HEK293 (cell line): Measurements from ENCODE around the gene MAGI1.

Experiments used
- CTCF ChIA-PET: fragments of 350-600 bp; formaldehyde crosslinking; extraction: SDS; loops from one replicate; lab custom pipeline; 2021; ENCODE audit warnings: antibody characterized with exemption; lab: Yijun Ruan, JAX
- POLR2A ChIA-PET: fragments of 300-600 bp; formaldehyde crosslinking; extraction: SDS; loops from one replicate; lab custom pipeline; 2020; ENCODE audit warnings: antibody characterized with exemption, inconsistent platforms; lab: Yijun Ruan, JAX
- H3K27ac ChIP-seq: fragments of 200-500 bp; sonication (Bioruptor generic); 2 replicates; pipeline ENCODE4 v1.5.1; 2014; ENCODE audit warnings: low read depth, low read length, control low read depth, inconsistent platforms; ENCODE audit errors: extremely low read depth
- H3K36me3 ChIP-seq, 2 experiments: fragments of 200-500 bp in 1 of 2; sonication (Bioruptor generic) in 1 of 2; 1 replicate in 1 of 2; 2 replicates in 1 of 2; pipeline ENCODE4 v1.5.1; 2014 to 2017; ENCODE audit warnings: inconsistent platforms in 2 of 2, low read length in 2 of 2; ENCODE audit not compliant: control insufficient read depth in 2 of 2, insufficient read depth in 1 of 2
- H3K4me1 ChIP-seq: fragments of 200-500 bp; sonication (Bioruptor generic); 2 replicates; pipeline ENCODE4 v1.5.1; 2014; ENCODE audit warnings: mild to moderate bottlenecking, low read length, inconsistent platforms; ENCODE audit not compliant: control insufficient read depth, insufficient read depth
- H3K4me3 ChIP-seq: 2 replicates; pipeline ENCODE4 v1.5.1; 2011; ENCODE audit warnings: low read depth, mild to moderate bottlenecking, control low read depth, low read length, moderate library complexity
- H3K9me3 ChIP-seq: fragments of 200-500 bp; sonication (Bioruptor generic); 2 replicates; pipeline ENCODE4 v1.5.1; 2014; ENCODE audit warnings: low read depth, low read length, inconsistent platforms; ENCODE audit not compliant: control insufficient read depth, insufficient read depth
- GFI1B ChIP-seq: fragments of 450-650 bp; formaldehyde crosslinking; IDR thresholded peaks from 2 replicates; pipeline ENCODE4 v1.5.1; 2016; ENCODE audit warnings: missing biosample characterization, missing genetic modification characterization
- GLIS1 ChIP-seq: fragments of 450-650 bp; formaldehyde crosslinking; IDR thresholded peaks from 2 replicates; pipeline ENCODE4 v1.5.1; 2016; ENCODE audit warnings: missing biosample characterization, missing genetic modification characterization
- KLF10 ChIP-seq: fragments of 450-650 bp; IDR thresholded peaks from 2 replicates; pipeline ENCODE4 v1.5.1; 2018; ENCODE audit warnings: missing biosample characterization, mild to moderate bottlenecking, missing genetic modification characterization
- SP2 ChIP-seq: fragments of 450-650 bp; formaldehyde crosslinking; IDR thresholded peaks from 2 replicates; pipeline ENCODE4 v1.5.1; 2016; ENCODE audit warnings: missing biosample characterization, missing genetic modification characterization
- WT1 ChIP-seq: fragments of 450-650 bp; formaldehyde crosslinking; IDR thresholded peaks from 2 replicates; pipeline ENCODE4 v1.5.1; 2016; ENCODE audit warnings: missing biosample characterization, missing genetic modification characterization
- ZBTB1 ChIP-seq: fragments of 450-650 bp; formaldehyde crosslinking; IDR thresholded peaks from 2 replicates; pipeline ENCODE4 v1.5.1; 2016; ENCODE audit warnings: missing biosample characterization, missing genetic modification characterization
- ZNF138 ChIP-seq: fragments of 450-650 bp; formaldehyde crosslinking; IDR thresholded peaks from 2 replicates; pipeline ENCODE4 v1.5.1; 2016; ENCODE audit warnings: missing biosample characterization, missing genetic modification characterization, borderline replicate concordance
- ZNF16 ChIP-seq: fragments of 450-650 bp; formaldehyde crosslinking; IDR thresholded peaks from 2 replicates; pipeline ENCODE4 v1.5.1; 2016; ENCODE audit warnings: low read depth, missing biosample characterization, missing genetic modification characterization
- ZNF239 ChIP-seq: fragments of 450-650 bp; formaldehyde crosslinking; IDR thresholded peaks from 2 replicates; pipeline ENCODE4 v1.5.1; 2016; ENCODE audit warnings: missing biosample characterization, missing genetic modification characterization
- ZNF24 ChIP-seq: fragments of 450-650 bp; formaldehyde crosslinking; IDR thresholded peaks from 2 replicates; pipeline ENCODE4 v1.5.1; 2016; ENCODE audit warnings: missing biosample characterization, missing genetic modification characterization
- ZNF266 ChIP-seq: fragments of 450-650 bp; formaldehyde crosslinking; IDR thresholded peaks from 2 replicates; pipeline ENCODE4 v1.5.1; 2016; ENCODE audit warnings: missing biosample characterization, missing genetic modification characterization, low read depth
- ZNF311 ChIP-seq: fragments of 450-650 bp; formaldehyde crosslinking; IDR thresholded peaks from 2 replicates; pipeline ENCODE4 v1.5.1; 2017; ENCODE audit warnings: missing biosample characterization, missing genetic modification characterization, borderline replicate concordance
- ZNF366 ChIP-seq: fragments of 450-650 bp; formaldehyde crosslinking; conservative IDR thresholded peaks from 2 replicates; pipeline ENCODE4 v1.5.1; 2016; ENCODE audit warnings: missing biosample characterization, missing genetic modification characterization
- ZNF423 ChIP-seq: fragments of 450-650 bp; formaldehyde crosslinking; IDR thresholded peaks from 2 replicates; pipeline ENCODE4 v1.5.1; 2016; ENCODE audit warnings: missing biosample characterization, missing genetic modification characterization
- ZNF433 ChIP-seq: fragments of 450-650 bp; formaldehyde crosslinking; IDR thresholded peaks from 2 replicates; pipeline ENCODE4 v1.5.1; 2016; ENCODE audit warnings: missing biosample characterization, missing genetic modification characterization, low read depth
- ZNF596 ChIP-seq: fragments of 450-650 bp; IDR thresholded peaks from 2 replicates; pipeline ENCODE4 v1.5.0; 2018; ENCODE audit warnings: missing biosample characterization, mild to moderate bottlenecking, missing genetic modification characterization, moderate library complexity
- ZSCAN16 ChIP-seq: fragments of 450-650 bp; formaldehyde crosslinking; IDR thresholded peaks from 2 replicates; pipeline ENCODE4 v1.5.1; 2016; ENCODE audit warnings: missing biosample characterization, missing genetic modification characterization
- ZSCAN23 ChIP-seq: fragments of 450-650 bp; formaldehyde crosslinking; IDR thresholded peaks from 2 replicates; pipeline ENCODE4 v1.5.1; 2016; ENCODE audit warnings: missing biosample characterization, missing genetic modification characterization
- ZXDB ChIP-seq: fragments of 450-650 bp; formaldehyde crosslinking; IDR thresholded peaks from 2 replicates; pipeline ENCODE4 v1.5.1; 2016; ENCODE audit warnings: missing biosample characterization, missing genetic modification characterization
- TF ChIP-seq, protein P1 (sequence below): fragments of 450-650 bp; formaldehyde crosslinking; IDR thresholded peaks from 2 replicates; pipeline ENCODE4 v1.5.1; 2016; ENCODE audit warnings: missing biosample characterization, missing genetic modification characterization, borderline replicate concordance
- TF ChIP-seq, protein P2 (sequence below): fragments of 450-650 bp; formaldehyde crosslinking; IDR thresholded peaks from 2 replicates; pipeline ENCODE4 v1.5.1; 2016; ENCODE audit warnings: missing biosample characterization, missing genetic modification characterization, borderline replicate concordance
- TF ChIP-seq, protein P3 (sequence below): fragments of 450-650 bp; formaldehyde crosslinking; IDR thresholded peaks from 2 replicates; pipeline ENCODE4 v1.5.1; 2016; ENCODE audit warnings: missing biosample characterization, missing genetic modification characterization
- TF ChIP-seq, protein P4 (sequence below): fragments of 450-650 bp; formaldehyde crosslinking; IDR thresholded peaks from 2 replicates; pipeline ENCODE4 v1.5.1; 2016; ENCODE audit warnings: missing biosample characterization, missing genetic modification characterization

The MAGI1 gene

DNA sequence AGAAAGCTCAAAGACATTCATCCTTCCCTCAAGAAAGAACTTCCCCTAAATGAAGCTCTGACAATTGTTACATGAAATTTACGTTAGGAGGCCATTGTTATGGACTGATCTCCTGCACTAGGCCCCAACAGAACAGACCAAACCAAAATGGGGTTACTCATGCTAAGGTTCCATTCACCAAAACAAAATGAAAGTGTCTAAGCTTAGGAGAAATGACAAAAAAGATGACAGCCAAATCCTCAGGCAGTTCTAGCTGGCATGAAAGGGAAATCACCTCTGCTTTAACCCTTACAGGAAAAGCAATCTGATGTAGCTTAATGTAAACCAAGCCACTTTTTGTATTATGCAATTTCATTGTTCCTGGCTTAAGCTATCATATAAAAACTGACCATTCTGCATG is 271.2 kb downstream of the MAGI1 start (continued):
- TF ChIP-seq, protein P1, sequence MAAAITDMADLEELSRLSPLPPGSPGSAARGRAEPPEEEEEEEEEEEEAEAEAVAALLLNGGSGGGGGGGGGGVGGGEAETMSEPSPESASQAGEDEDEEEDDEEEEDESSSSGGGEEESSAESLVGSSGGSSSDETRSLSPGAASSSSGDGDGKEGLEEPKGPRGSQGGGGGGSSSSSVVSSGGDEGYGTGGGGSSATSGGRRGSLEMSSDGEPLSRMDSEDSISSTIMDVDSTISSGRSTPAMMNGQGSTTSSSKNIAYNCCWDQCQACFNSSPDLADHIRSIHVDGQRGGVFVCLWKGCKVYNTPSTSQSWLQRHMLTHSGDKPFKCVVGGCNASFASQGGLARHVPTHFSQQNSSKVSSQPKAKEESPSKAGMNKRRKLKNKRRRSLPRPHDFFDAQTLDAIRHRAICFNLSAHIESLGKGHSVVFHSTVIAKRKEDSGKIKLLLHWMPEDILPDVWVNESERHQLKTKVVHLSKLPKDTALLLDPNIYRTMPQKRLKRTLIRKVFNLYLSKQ: no peak
- TF ChIP-seq ZXDB (tag by site-specific recombination): no peak
- TF ChIP-seq, protein P2, sequence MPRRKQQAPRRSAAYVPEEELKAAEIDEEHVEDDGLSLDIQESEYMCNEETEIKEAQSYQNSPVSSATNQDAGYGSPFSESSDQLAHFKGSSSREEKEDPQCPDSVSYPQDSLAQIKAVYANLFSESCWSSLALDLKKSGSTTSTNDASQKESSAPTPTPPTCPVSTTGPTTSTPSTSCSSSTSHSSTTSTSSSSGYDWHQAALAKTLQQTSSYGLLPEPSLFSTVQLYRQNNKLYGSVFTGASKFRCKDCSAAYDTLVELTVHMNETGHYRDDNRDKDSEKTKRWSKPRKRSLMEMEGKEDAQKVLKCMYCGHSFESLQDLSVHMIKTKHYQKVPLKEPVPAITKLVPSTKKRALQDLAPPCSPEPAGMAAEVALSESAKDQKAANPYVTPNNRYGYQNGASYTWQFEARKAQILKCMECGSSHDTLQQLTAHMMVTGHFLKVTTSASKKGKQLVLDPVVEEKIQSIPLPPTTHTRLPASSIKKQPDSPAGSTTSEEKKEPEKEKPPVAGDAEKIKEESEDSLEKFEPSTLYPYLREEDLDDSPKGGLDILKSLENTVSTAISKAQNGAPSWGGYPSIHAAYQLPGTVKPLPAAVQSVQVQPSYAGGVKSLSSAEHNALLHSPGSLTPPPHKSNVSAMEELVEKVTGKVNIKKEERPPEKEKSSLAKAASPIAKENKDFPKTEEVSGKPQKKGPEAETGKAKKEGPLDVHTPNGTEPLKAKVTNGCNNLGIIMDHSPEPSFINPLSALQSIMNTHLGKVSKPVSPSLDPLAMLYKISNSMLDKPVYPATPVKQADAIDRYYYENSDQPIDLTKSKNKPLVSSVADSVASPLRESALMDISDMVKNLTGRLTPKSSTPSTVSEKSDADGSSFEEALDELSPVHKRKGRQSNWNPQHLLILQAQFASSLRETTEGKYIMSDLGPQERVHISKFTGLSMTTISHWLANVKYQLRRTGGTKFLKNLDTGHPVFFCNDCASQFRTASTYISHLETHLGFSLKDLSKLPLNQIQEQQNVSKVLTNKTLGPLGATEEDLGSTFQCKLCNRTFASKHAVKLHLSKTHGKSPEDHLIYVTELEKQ (tag by site-specific recombination): no peak
- no peak for TF ChIP-seq KLF10 (tag by site-specific recombination)
- TF ChIP-seq ZNF596 (tag by site-specific recombination): no peak
- TF ChIP-seq, all 188 proteins: peak for 0

DNA sequence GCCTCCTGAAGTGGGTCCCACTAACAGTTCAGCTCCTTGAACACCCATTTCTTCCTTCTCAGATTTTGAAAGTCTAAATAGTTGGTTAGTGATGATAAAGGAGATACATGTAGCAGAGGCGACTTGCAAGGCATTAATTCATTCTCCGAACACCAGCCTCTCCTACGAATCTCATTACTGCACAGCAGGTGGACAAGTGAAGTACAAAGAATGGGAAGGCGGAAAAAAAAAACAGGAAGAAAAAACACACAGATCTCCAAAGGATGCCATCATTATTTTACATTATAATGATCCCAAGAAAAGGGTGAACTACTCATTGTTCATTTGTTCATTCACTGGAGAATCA is 276.5 kb downstream of the MAGI1 start:
- H3K4me3 ChIP-seq: no peak overlapping the region
- H3K4me1 ChIP-seq: no peaks in the 10 kb centered on the region
- ChIA-PET CTCF (no interaction called here), POLR2A (no interaction called here)
- H3K9me3 ChIP-seq: no peaks in the 10 kb centered on the region
- no peak for TF ChIP-seq GLIS1 (tag by site-specific recombination)
- TF ChIP-seq, protein P3, sequence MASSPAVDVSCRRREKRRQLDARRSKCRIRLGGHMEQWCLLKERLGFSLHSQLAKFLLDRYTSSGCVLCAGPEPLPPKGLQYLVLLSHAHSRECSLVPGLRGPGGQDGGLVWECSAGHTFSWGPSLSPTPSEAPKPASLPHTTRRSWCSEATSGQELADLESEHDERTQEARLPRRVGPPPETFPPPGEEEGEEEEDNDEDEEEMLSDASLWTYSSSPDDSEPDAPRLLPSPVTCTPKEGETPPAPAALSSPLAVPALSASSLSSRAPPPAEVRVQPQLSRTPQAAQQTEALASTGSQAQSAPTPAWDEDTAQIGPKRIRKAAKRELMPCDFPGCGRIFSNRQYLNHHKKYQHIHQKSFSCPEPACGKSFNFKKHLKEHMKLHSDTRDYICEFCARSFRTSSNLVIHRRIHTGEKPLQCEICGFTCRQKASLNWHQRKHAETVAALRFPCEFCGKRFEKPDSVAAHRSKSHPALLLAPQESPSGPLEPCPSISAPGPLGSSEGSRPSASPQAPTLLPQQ: no peak
- no peak for TF ChIP-seq ZNF239 (tag by site-specific recombination)
- TF ChIP-seq ZNF433 (tag by site-specific recombination): no peak
- no peak for TF ChIP-seq ZSCAN16
- no peak overlapping the region for H3K27ac ChIP-seq
- no peaks in the 10 kb centered on the region for H3K36me3 ChIP-seq

DNA sequence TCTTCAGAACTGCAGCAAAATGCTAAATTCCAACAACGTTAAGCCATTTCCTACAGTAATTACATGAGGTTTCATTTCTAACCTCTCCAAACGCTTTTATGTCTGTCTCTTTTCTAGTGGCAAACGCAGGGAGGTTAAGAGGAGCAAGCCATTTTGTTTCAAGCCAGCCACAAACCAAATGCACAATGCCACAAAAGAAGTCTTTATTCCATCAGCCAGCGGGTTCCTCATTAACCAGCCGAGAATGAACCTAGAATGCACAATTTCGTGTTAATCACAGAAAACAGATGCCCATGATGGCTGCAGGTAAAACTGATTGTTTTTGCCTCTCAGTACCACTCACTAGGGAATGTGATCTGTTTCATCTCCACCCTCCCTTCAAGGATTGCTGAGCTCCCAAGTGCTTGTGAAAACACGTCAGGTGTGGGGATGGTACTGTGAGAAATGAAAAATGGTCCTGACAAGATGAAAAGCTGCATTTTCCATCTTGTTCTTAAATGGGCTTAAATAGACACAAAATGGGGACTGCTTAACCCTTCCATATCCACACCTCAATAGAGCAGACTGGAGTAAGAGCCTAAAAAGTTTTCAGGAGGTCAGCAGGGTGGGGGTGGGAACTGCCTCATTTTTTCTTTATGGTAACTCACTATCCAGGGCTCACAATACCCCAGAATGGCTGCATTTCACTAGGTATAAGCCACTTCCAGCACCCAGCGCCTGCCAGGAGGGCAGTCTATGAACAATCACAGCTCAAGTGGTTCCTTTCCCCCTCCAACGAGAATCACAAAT is 277.1 kb downstream of the MAGI1 start:
- Histone ChIP-seq H3K9me3 (no peaks in the 10 kb centered on the region), H3K4me3 (no peak overlapping the region), H3K36me3 (no peaks in the 10 kb centered on the region), H3K27ac (no peak overlapping the region), H3K4me1 (no peaks in the 10 kb centered on the region)
- ChIA-PET POLR2A (no interaction called here), CTCF (no interaction called here)
- TF ChIP-seq ZBTB1 (no peak), SP2 (no peak), ZSCAN23 (tag by site-specific recombination) (no peak), ZNF138 (tag by site-specific recombination) (no peak), WT1 (tag by site-specific recombination) (no peak), ZNF311 (tag by site-specific recombination) (no peak), ZNF266 (tag by site-specific recombination) (no peak), ZNF423 (no peak), ZNF366 (tag by site-specific recombination) (no peak), ZNF16 (no peak), ZNF24 (tag by site-specific recombination) (no peak), GFI1B (tag by site-specific recombination) (no peak)
- TF ChIP-seq, protein P4, sequence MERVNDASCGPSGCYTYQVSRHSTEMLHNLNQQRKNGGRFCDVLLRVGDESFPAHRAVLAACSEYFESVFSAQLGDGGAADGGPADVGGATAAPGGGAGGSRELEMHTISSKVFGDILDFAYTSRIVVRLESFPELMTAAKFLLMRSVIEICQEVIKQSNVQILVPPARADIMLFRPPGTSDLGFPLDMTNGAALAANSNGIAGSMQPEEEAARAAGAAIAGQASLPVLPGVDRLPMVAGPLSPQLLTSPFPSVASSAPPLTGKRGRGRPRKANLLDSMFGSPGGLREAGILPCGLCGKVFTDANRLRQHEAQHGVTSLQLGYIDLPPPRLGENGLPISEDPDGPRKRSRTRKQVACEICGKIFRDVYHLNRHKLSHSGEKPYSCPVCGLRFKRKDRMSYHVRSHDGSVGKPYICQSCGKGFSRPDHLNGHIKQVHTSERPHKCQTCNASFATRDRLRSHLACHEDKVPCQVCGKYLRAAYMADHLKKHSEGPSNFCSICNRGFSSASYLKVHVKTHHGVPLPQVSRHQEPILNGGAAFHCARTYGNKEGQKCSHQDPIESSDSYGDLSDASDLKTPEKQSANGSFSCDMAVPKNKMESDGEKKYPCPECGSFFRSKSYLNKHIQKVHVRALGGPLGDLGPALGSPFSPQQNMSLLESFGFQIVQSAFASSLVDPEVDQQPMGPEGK (tag by site-specific recombination): no peak
